Endothelial cell of umbilical vein (primary cell): ENCODE measurements around the gene PABPC4L. TPM values are rescaled to one million over a fixed set of nuclear protein-coding genes. Genes with fewer than 3 reads are reported as not detected.

Experiments
- Bru-seq: library from RNA; stranded (reverse); fragments of 400-500 nt; gene quantifications from one replicate; lab custom pipeline; 2021; lab: Mats Ljungman, UMichigan
- BruChase-seq, 2 experiments: library from RNA; stranded (reverse); fragments of 400-500 nt; gene quantifications; one replicate each; lab custom pipeline; 2021; lab: Mats Ljungman, UMichigan
- BruUV-seq: library from RNA; stranded (reverse); fragments of 400-500 nt; replicated peaks from 2 replicates; lab custom pipeline; 2021; lab: Mats Ljungman, UMichigan
- CTCF ChIA-PET: fragments of 300-600, 350-600 bp; sonication (Branson Sonifier 250); formaldehyde crosslinking; loops from one replicate; lab custom pipeline; 2021; ENCODE audit warnings: antibody characterized with exemption, inconsistent platforms; lab: Charles Lee
- POLR2A ChIA-PET: fragments of 300-600, 350-600 bp; sonication (Branson Sonifier 250); formaldehyde crosslinking; loops from one replicate; lab custom pipeline; 2021; ENCODE audit warnings: antibody characterized with exemption, inconsistent platforms; lab: Charles Lee
- DNase-seq: peaks from one replicate; pipeline ENCODE4 v3.0.0-alpha.2; 2011; ENCODE audit warnings: low read depth, low spot score
- FAIRE-seq: peaks from 2 replicates; lab custom pipeline; 2011; peaks lifted over from hg19 to GRCh38; lab: Jason Lieb, UNC
- H2AFZ ChIP-seq: 2 replicates; pipeline ENCODE4 v1.6.0; 2012; ENCODE audit warnings: low read depth, low read length, control low read depth, inconsistent platforms
- H3K27ac ChIP-seq: 2 replicates; pipeline ENCODE4 v1.5.1; 2011; ENCODE audit warnings: low read depth, mild to moderate bottlenecking, control low read depth, low read length, moderate library complexity; ENCODE audit not compliant: insufficient read depth
- H3K27me3 ChIP-seq, 2 experiments: 2 replicates each; pipeline versions ENCODE4 v1.6.0 to v1.6.1; 2011; ENCODE audit warnings: low read length in 2 of 2, mixed read lengths in 1 of 2; ENCODE audit not compliant: control insufficient read depth in 2 of 2, insufficient read depth in 2 of 2
- H3K36me3 ChIP-seq, 2 experiments: 2 replicates in 1 of 2; 3 replicates in 1 of 2; pipeline ENCODE4 v1.5.1; 2011; ENCODE audit warnings: low read length in 2 of 2, mild to moderate bottlenecking in 1 of 2, moderate library complexity in 1 of 2; ENCODE audit not compliant: control insufficient read depth in 2 of 2, insufficient read depth in 2 of 2; ENCODE audit errors: extremely low read depth in 1 of 2
- H3K4me1 ChIP-seq: 3 replicates; pipeline ENCODE4 v1.5.1; 2011; ENCODE audit warnings: mild to moderate bottlenecking, low read length; ENCODE audit not compliant: control insufficient read depth, insufficient read depth; ENCODE audit errors: extremely low read depth
- H3K4me2 ChIP-seq: 2 replicates; pipeline ENCODE4 v1.6.1; 2011; ENCODE audit warnings: low read length, control low read depth, mixed read lengths; ENCODE audit not compliant: insufficient read depth
- H3K4me3 ChIP-seq, 3 experiments: fragments of 200-600 bp in 1 of 3; sonication (generic), shearing (Covaris generic) in 1 of 3; replicated peaks in 1 of 3; 2 replicates each; pipeline ENCODE4 v1.5.1; 2011 to 2016; ENCODE audit warnings: control low read depth in 3 of 3, low read length in 3 of 3, mild to moderate bottlenecking in 2 of 3, inconsistent platforms in 1 of 3, low read depth in 1 of 3, moderate library complexity in 1 of 3; ENCODE audit not compliant: insufficient read depth in 1 of 3
- H3K79me2 ChIP-seq: 2 replicates; pipeline ENCODE4 v1.6.0; 2012; ENCODE audit warnings: low read length, inconsistent platforms; ENCODE audit not compliant: control insufficient read depth, insufficient read depth
- H3K9ac ChIP-seq: replicated peaks from 2 replicates; pipeline ENCODE3; 2011; ENCODE audit warnings: low read length, control low read depth; ENCODE audit not compliant: insufficient read depth; ENCODE audit errors: extremely low read depth
- H3K9me1 ChIP-seq: replicated peaks from 3 replicates; pipeline ENCODE4 v1.6.0; 2011; ENCODE audit warnings: mild to moderate bottlenecking, low read length; ENCODE audit not compliant: control insufficient read depth, insufficient read depth; ENCODE audit errors: extremely low read depth
- H3K9me3 ChIP-seq: replicated peaks from 2 replicates; pipeline ENCODE4 v1.5.1; 2012; ENCODE audit warnings: low read length, inconsistent platforms; ENCODE audit not compliant: control insufficient read depth, insufficient read depth
- H4K20me1 ChIP-seq: replicated peaks from 2 replicates; pipeline ENCODE3; 2011; ENCODE audit warnings: mild to moderate bottlenecking, low read length; ENCODE audit not compliant: control insufficient read depth, insufficient read depth; ENCODE audit errors: extremely low read depth
- CTCF ChIP-seq, 2 donors: IDR thresholded peaks; 1 replicate in 1 of 2; 2 replicates in 1 of 2; pipeline ENCODE4 v1.5.1; 2011; ENCODE audit warnings: low read length in 2 of 2, mild to moderate bottlenecking in 2 of 2, moderate library complexity in 2 of 2, control low read depth in 1 of 2, inconsistent platforms in 1 of 2, low read depth in 1 of 2; ENCODE audit not compliant: insufficient read depth in 1 of 2; ENCODE audit errors: extremely low read depth in 1 of 2
- EZH2 ChIP-seq: IDR thresholded peaks from 2 replicates; pipeline ENCODE4 v1.6.1; 2012; ENCODE audit warnings: borderline replicate concordance, low read depth, mild to moderate bottlenecking, moderate library complexity, low read length, inconsistent platforms; ENCODE audit not compliant: severe bottlenecking
- FOS ChIP-seq: IDR thresholded peaks from 2 replicates; pipeline ENCODE4 v1.6.1; 2011; ENCODE audit warnings: mild to moderate bottlenecking, low read length, moderate library complexity, borderline replicate concordance; ENCODE audit not compliant: insufficient read depth
- GATA2 ChIP-seq: IDR thresholded peaks from 2 replicates; pipeline ENCODE4 v1.7.0; 2011; ENCODE audit warnings: low read depth, mild to moderate bottlenecking, moderate library complexity, mixed read lengths, low read length; ENCODE audit not compliant: insufficient read length, insufficient read depth
- JUN ChIP-seq: IDR thresholded peaks from 2 replicates; pipeline ENCODE4 v1.6.1; 2011; ENCODE audit warnings: borderline replicate concordance, low read depth; ENCODE audit not compliant: insufficient read length, insufficient read depth
- MAX ChIP-seq: IDR thresholded peaks from 2 replicates; pipeline ENCODE4 v1.6.1; 2011; ENCODE audit not compliant: insufficient read depth, insufficient read length
- MYC ChIP-seq: IDR thresholded peaks from one replicate; pipeline ENCODE4 v1.6.1; 2011; ENCODE audit warnings: mild to moderate bottlenecking, low read depth, low read length
- POLR2A ChIP-seq: IDR thresholded peaks from 2 replicates; pipeline ENCODE4 v1.6.1; 2012; ENCODE audit warnings: low read depth, mild to moderate bottlenecking, control low read depth, low read length
- POLR2AphosphoS5 ChIP-seq: IDR thresholded peaks from 2 replicates; pipeline ENCODE4 v1.6.1; 2012; ENCODE audit warnings: low read depth, mild to moderate bottlenecking, control low read depth, low read length, moderate library complexity; ENCODE audit not compliant: insufficient read depth
- dilution Hi-C: fragments of 300-500 bp; cut with MboI; formaldehyde crosslinking; loops from one replicate; pipeline ENCODE4 v1.15.0; 2019; ENCODE audit warnings: low sequenced_read_pairs; ENCODE audit not compliant: extremely low pct_ligation_motif_present
- intact Hi-C: fragments of 100-400 bp; cut with micrococcal nuclease; formaldehyde crosslinking; loops from one replicate; pipeline ENCODE4 v1.10.0; 2022
- long read RNA-seq: library from polyadenylated mRNA; stranded (forward); transcript quantifications from one replicate; pipeline ENCODE4 v2.0.0, GENCODE V29; 2021
- polyA minus RNA-seq, 3 experiments: library from RNA; depleted of rRNA, polyadenylated mRNA; stranded (reverse); fragments of >200 nt; gene quantifications; 1 replicate in 1 of 3; 2 replicates in 2 of 3; pipeline ENCODE4 v1.2.3, GENCODE V29; 2011
- polyA plus RNA-seq, 4 experiments: library from polyadenylated mRNA; depleted of rRNA in 3 of 4; stranded (reverse) in 3 of 4; unstranded in 1 of 4; fragments of >200 nt; gene quantifications; 2 replicates each; pipeline versions ENCODE4 v1.2.1 to v1.2.3, GENCODE V29; 2011 to 2012; ENCODE audit warnings: missing spikeins in 1 of 4
- total RNA-seq: library from RNA; stranded (reverse); gene quantifications from 2 replicates; pipeline ENCODE4 v1.2.3, GENCODE V29; 2021

Gene PABPC4L
- total RNA-seq (1.3 and 1.6 TPM in 2 replicates), polyA plus RNA-seq (0.37 and 0.51 TPM in 2 replicates), polyA minus RNA-seq (2.0 and 2.5 TPM in 2 replicates), Bru-seq, nascent RNA (percentile 56 among the genes with signal in this experiment), BruChase-seq, experiment 1, labeled RNA remaining after a 6-hour chase (percentile 40 among the genes with signal in this experiment), BruChase-seq, experiment 2, labeled RNA remaining after a 2-hour chase (percentile 71 among the genes with signal in this experiment)
- polyA plus RNA-seq (2011; cell fraction: cytosol; rRNA removed): 0.44 TPM in 2 replicates
- 0.53 and 0.74 TPM in 2 replicates for polyA plus RNA-seq (2011; cell fraction: nucleus; rRNA removed)
- polyA plus RNA-seq (2012): 0.37 and 0.55 TPM in 2 replicates
- polyA minus RNA-seq (2011; cell fraction: cytosol; rRNA and poly(A)+ RNA removed): 1.8 TPM
- polyA minus RNA-seq (2011; cell fraction: nucleus; rRNA and poly(A)+ RNA removed): 2.4 and 3.2 TPM in 2 replicates
- long read RNA-seq, partial matches to known transcripts: 0 of 2 reads
- long read RNA-seq, other reads (novel, unspliced or antisense): 2 of 2 reads

- no TSS peak for BruUV-seq
- H3K9ac ChIP-seq: peak within 1 kb of the TSS; percentile 68
- peak within 1 kb of the TSS; percentile 74 for H3K4me2 ChIP-seq
- H3K27me3 ChIP-seq: no peaks in the 10 kb centered on the region
- FAIRE-seq (peak; percentile 82), DNase-seq (peak; percentile 77)
- no peaks in the 10 kb centered on the region for H3K9me3 ChIP-seq
- no peaks in the 10 kb centered on the region for H3K79me2 ChIP-seq
- no peaks in the 10 kb centered on the region for H3K9me1 ChIP-seq
- no peak within 1 kb of the TSS for H3K27ac ChIP-seq
- H4K20me1 ChIP-seq: no peaks in the 10 kb centered on the region
- H3K36me3 ChIP-seq: no peaks in the 10 kb centered on the region
- ChIA-PET CTCF (no interaction called here), POLR2A (no interaction called here)
- peak within 1 kb of the TSS; percentile 42 to 69 (median 62) for H3K4me3 ChIP-seq
- intact Hi-C loops: loop anchor here (10.0 kb wide), 1 partner anchor 1057 kb away; the partner anchor contains the start of gene PCDH10
- dilution Hi-C loops: no loop called here
- peaks cover 4% of the 10 kb centered on the region for H3K4me1 ChIP-seq
- no peak for TF ChIP-seq MAX
- TF ChIP-seq FOS: no peak
- no peak for TF ChIP-seq GATA2
- no peak for TF ChIP-seq JUN
- TF ChIP-seq MYC: no peak
- TF ChIP-seq POLR2AphosphoS5: no peak
- no peak for TF ChIP-seq EZH2
- no peak for TF ChIP-seq CTCF (IDR thresholded peaks at IDR 0.05; ENCODE audit: extremely low read depth in 1 of 2, insufficient read depth in 1 of 2, low read depth in 1 of 2, low read length in 2 of 2)
- no peak for TF ChIP-seq POLR2A
- peak within 1 kb of the TSS; percentile 87 for H2AFZ ChIP-seq
Observed at GRCh38 chr4:134201216-134202161, at the start of gene PABPC4L. Gene PABPC4L (minus strand): TSS chr4:134201789. CDS start chr4:134201019, 770 bp downstream.
